GM06990 (cell line): Measurements from ENCODE around the gene DOLK.

Experiments
- DNase-seq: peaks from one replicate; pipeline ENCODE4 v3.0.0-alpha.2; 2011; ENCODE audit not compliant: insufficient read length; ENCODE audit errors: extremely low read depth
- H3K27me3 ChIP-seq: replicated peaks from 2 replicates; pipeline ENCODE4 v1.6.0; 2011; ENCODE audit warnings: low read length; ENCODE audit not compliant: control insufficient read depth, insufficient read depth
- H3K36me3 ChIP-seq: 2 replicates; pipeline ENCODE4 v1.5.1; 2011; ENCODE audit warnings: low read length; ENCODE audit not compliant: control insufficient read depth, insufficient read depth
- H3K4me3 ChIP-seq: replicated peaks from 2 replicates; pipeline ENCODE4 v1.5.1; 2011; ENCODE audit warnings: low read depth, mild to moderate bottlenecking, control low read depth, low read length
- TF ChIP-seq, protein P1 (sequence below): IDR thresholded peaks from 2 replicates; pipeline ENCODE4 v1.5.1; 2011; ENCODE audit warnings: low read length, control low read depth, mild to moderate bottlenecking, inconsistent platforms; ENCODE audit not compliant: insufficient read depth, poor library complexity, severe bottlenecking

The DOLK gene

GRCh38 chr9:128947527-128948301 lies at the start of gene DOLK, which contains the start of gene NUP188:
DOLK (minus strand) TSS chr9:128947603; CDS start chr9:128947303, 300 bp downstream.
NUP188 (plus strand) TSS chr9:128947699; CDS start chr9:128947720, 21 bp downstream.
- TF ChIP-seq, protein P1, sequence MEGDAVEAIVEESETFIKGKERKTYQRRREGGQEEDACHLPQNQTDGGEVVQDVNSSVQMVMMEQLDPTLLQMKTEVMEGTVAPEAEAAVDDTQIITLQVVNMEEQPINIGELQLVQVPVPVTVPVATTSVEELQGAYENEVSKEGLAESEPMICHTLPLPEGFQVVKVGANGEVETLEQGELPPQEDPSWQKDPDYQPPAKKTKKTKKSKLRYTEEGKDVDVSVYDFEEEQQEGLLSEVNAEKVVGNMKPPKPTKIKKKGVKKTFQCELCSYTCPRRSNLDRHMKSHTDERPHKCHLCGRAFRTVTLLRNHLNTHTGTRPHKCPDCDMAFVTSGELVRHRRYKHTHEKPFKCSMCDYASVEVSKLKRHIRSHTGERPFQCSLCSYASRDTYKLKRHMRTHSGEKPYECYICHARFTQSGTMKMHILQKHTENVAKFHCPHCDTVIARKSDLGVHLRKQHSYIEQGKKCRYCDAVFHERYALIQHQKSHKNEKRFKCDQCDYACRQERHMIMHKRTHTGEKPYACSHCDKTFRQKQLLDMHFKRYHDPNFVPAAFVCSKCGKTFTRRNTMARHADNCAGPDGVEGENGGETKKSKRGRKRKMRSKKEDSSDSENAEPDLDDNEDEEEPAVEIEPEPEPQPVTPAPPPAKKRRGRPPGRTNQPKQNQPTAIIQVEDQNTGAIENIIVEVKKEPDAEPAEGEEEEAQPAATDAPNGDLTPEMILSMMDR, result no peak
- Histone ChIP-seq H3K4me3 (peak within 1 kb of the TSS; percentile 79), H3K36me3 (peaks cover 7% of the 10 kb centered on the region), H3K27me3 (no peaks in the 10 kb centered on the region)
- peak; percentile 94 for DNase-seq

DNA sequence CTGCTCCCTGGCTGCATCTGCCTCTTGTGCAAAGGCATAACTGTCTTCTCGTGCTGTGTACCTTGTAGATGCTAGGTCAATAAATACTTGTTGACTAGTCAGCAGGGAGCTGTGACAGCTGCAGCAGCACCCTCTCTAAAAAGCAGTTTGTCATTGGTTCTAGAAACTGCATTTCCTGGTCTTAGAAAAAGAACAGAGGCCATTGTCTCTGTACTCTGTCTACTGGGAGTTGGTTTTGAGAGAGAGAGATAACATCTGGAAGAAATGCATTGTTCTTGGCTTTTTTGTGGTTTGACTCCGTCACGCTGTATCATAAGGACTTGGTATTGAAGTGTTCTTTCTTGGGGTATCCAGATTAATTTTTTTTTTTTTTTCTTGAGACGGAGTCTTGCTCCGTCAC lies 48.4 kb upstream of the DOLK start:
- TF ChIP-seq, protein P1, result no peak
- peaks cover 46% of the 10 kb centered on the region for H3K36me3 ChIP-seq
- H3K4me3 ChIP-seq, result no peak overlapping the region
- no peak for DNase-seq
- no peaks in the 10 kb centered on the region for H3K27me3 ChIP-seq

- Histone ChIP-seq H3K4me3 (no peak overlapping the region), H3K27me3 (no peaks in the 10 kb centered on the region), H3K36me3 (peaks cover 28% of the 10 kb centered on the region)
- DNase-seq, result no peak
- TF ChIP-seq, protein P1, result no peak
Measured at GRCh38 chr9:128992995-128993394, 45.6 kb upstream of the DOLK start.

GRCh38 chr9:128987805-128988204 lies 40.4 kb upstream of the DOLK start:
- H3K27me3 ChIP-seq, result no peaks in the 10 kb centered on the region
- no peak for DNase-seq
- H3K4me3 ChIP-seq, result no peak overlapping the region
- peaks cover 17% of the 10 kb centered on the region for H3K36me3 ChIP-seq
- TF ChIP-seq, protein P1, result no peak

DNA sequence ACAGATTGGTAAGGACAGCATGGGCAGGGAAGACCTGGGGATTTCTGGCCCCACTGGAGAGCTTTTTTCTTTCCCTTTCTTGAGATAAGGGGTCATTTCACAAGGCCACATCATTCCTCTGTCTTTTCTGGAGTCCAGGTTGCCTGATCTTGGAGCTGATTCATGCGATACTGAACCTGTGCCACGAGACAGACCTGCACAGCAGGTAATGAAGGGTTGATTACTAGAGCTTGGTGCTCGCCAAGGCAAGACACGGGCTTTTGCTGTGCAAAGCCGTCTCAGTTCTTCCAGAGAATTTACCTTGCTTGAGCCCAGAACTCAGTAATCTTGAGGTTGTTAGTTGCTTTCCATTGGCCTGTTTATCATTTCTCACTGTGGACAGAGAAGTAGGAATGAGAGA lies 39.3 kb upstream of the DOLK start:
- H3K36me3 ChIP-seq, result peaks cover 20% of the 10 kb centered on the region
- H3K27me3 ChIP-seq, result no peaks in the 10 kb centered on the region
- TF ChIP-seq, protein P1, result no peak
- no peak for DNase-seq
- H3K4me3 ChIP-seq, result no peak overlapping the region
